HEK293T (cell line): ENCODE measurements around the gene TM4SF20.

ENCODE experiments used
- FOXA1 ChIP-seq: fragments of 450-650 bp; IDR thresholded peaks from 2 replicates; pipeline ENCODE4 v1.6.1; 2016; ENCODE audit warnings: mild to moderate bottlenecking
- FOXK2 ChIP-seq: fragments of 450-650 bp; IDR thresholded peaks from 2 replicates; pipeline ENCODE4 v1.6.1; 2016; ENCODE audit warnings: mild to moderate bottlenecking
- FOXM1 ChIP-seq: fragments of 450-650 bp; IDR thresholded peaks from 2 replicates; pipeline ENCODE4 v1.6.1; 2017; ENCODE audit warnings: mild to moderate bottlenecking, borderline replicate concordance
- SP1 ChIP-seq: fragments of 450-650 bp; IDR thresholded peaks from 2 replicates; pipeline ENCODE4 v1.6.1; 2017
- SUZ12 ChIP-seq: fragments of 450-650 bp; IDR thresholded peaks from 2 replicates; pipeline ENCODE4 v1.6.1; 2016; ENCODE audit warnings: mild to moderate bottlenecking

DNA sequence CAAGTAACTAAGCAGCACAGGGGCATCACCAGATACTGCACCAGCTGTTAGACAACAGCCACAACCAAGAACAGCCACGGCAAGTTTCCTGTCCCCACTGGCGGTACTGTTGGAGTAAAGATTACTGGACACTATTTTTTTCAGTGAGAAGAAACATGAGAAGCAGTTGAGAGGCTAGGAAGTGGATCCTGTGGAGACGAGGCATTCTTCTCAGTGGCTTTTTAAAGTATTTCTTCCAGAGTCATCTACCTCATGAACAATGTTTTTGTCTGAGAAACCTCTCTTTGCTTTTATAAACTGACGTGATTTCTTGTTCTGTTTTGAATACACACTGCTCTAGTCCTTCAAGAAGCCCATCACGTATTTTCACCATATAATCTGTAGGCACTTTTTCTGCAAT is 18.8 kb downstream of the TM4SF20 start:
- no peak for TF ChIP-seq SP1
- TF ChIP-seq FOXM1, result no peak
- TF ChIP-seq FOXK2, result no peak
- no peak for TF ChIP-seq FOXA1
- TF ChIP-seq SUZ12, result no peak
